Panc1 (cell line): ENCODE data around the gene DNM3. TPM values are rescaled to one million over a fixed set of nuclear protein-coding genes. Genes with fewer than 3 reads are reported as not detected.
A peak's percentile ranks its signal among the peaks of the same experiment; 100 is the strongest.

Source experiments
- ATAC-seq: fragments of 200-7000 bp; cut with Tn5 transposase; 2 replicates; pipeline ENCODE4 v1.9.1; 2020; ENCODE audit warnings: mild to moderate bottlenecking, moderate library complexity
- BruUV-seq: library from RNA; stranded (reverse); fragments of 400-500 nt; replicated peaks from 2 replicates; lab custom pipeline; 2021; lab: Mats Ljungman, UMichigan
- CTCF ChIA-PET: fragments of 300-600 bp; sonication (Branson Sonifier 250); formaldehyde crosslinking; loops from one replicate; lab custom pipeline; 2022; ENCODE audit warnings: antibody characterized with exemption; lab: Charles Lee
- POLR2A ChIA-PET: fragments of 300-600 bp; sonication (Branson Sonifier 250); formaldehyde crosslinking; loops from one replicate; lab custom pipeline; 2022; ENCODE audit warnings: antibody characterized with exemption; lab: Charles Lee
- DNase-seq: peaks from one replicate; pipeline ENCODE4 v3.0.0-alpha.2; 2010; ENCODE audit warnings: low read depth, low spot score
- H3K27ac ChIP-seq: 2 replicates; pipeline ENCODE4 v1.5.1; 2011; ENCODE audit warnings: mild to moderate bottlenecking, low read length, inconsistent platforms
- H3K27me3 ChIP-seq: fragments of 200-500 bp; sonication (Bioruptor generic); 2 replicates; pipeline ENCODE4 v1.6.0; 2014; ENCODE audit warnings: low read length, inconsistent platforms; ENCODE audit not compliant: control insufficient read depth, insufficient read depth
- H3K36me3 ChIP-seq: fragments of 200-500 bp; sonication (Bioruptor generic); 2 replicates; pipeline ENCODE4 v1.5.1; 2014; ENCODE audit warnings: inconsistent platforms, mild to moderate bottlenecking, low read length, moderate library complexity; ENCODE audit not compliant: control insufficient read depth, insufficient read depth
- H3K4me1 ChIP-seq: 2 replicates; pipeline ENCODE4 v1.5.1; 2011; ENCODE audit warnings: inconsistent platforms, mild to moderate bottlenecking, low read length, moderate library complexity; ENCODE audit not compliant: control insufficient read depth, insufficient read depth
- H3K4me3 ChIP-seq, 2 experiments: 2 replicates each; pipeline ENCODE4 v1.5.1; 2011 to 2012; ENCODE audit warnings: low read depth in 2 of 2, low read length in 2 of 2, mild to moderate bottlenecking in 2 of 2, inconsistent platforms in 1 of 2, moderate library complexity in 1 of 2
- H3K9me3 ChIP-seq: fragments of 200-500 bp; sonication (Bioruptor generic); 2 replicates; pipeline ENCODE4 v1.5.1; 2014; ENCODE audit warnings: low read depth, mild to moderate bottlenecking, inconsistent platforms, low read length, moderate library complexity; ENCODE audit not compliant: control insufficient read depth, insufficient read depth
- CTCF ChIP-seq: fragments of 450-650 bp; IDR thresholded peaks from 2 replicates; pipeline ENCODE4 v1.5.1; 2017; ENCODE audit warnings: mild to moderate bottlenecking
- POLR2AphosphoS5 ChIP-seq: IDR thresholded peaks from 2 replicates; pipeline ENCODE4 v1.6.1; 2012; ENCODE audit warnings: mild to moderate bottlenecking, low read depth, low read length, moderate library complexity
- SIN3A ChIP-seq: IDR thresholded peaks from 2 replicates; pipeline ENCODE4 v1.6.1; 2012; ENCODE audit warnings: low read depth, mild to moderate bottlenecking, low read length, moderate library complexity, borderline replicate concordance; ENCODE audit not compliant: insufficient read depth
- TCF7L2 ChIP-seq: IDR thresholded peaks from 2 replicates; pipeline ENCODE4 v1.6.1; 2011; ENCODE audit warnings: mild to moderate bottlenecking, low read depth, low read length, inconsistent platforms
- in situ Hi-C: cut with HindIII; loops from 2 replicates; pipeline ENCODE4 v1.10.0; 2016; ENCODE audit warnings: low sequenced_read_pairs, low pct_unique_long_range_greater_than_20kb
- intact Hi-C: fragments of 100-400 bp; cut with micrococcal nuclease; formaldehyde crosslinking; loops from one replicate; pipeline ENCODE4 v1.10.0; 2022; ENCODE audit not compliant: unreplicated experiment
- total RNA-seq: library from RNA; stranded (reverse); gene quantifications from one replicate; pipeline ENCODE4 v1.2.1, GENCODE V29; 2021; ENCODE audit not compliant: unreplicated experiment
- TF ChIP-seq, protein P1 (sequence below), 2 experiments: IDR thresholded peaks; 2 replicates each; pipeline ENCODE4 v1.6.1; 2011 to 2012; ENCODE audit warnings: low read depth in 2 of 2, control low read depth in 1 of 2, low read length in 1 of 2, mild to moderate bottlenecking in 1 of 2, moderate library complexity in 1 of 2; ENCODE audit not compliant: insufficient read depth in 1 of 2

The DNM3 gene
- total RNA-seq, 1 experiment from 2014 or later, result 0.46 TPM

DNA sequence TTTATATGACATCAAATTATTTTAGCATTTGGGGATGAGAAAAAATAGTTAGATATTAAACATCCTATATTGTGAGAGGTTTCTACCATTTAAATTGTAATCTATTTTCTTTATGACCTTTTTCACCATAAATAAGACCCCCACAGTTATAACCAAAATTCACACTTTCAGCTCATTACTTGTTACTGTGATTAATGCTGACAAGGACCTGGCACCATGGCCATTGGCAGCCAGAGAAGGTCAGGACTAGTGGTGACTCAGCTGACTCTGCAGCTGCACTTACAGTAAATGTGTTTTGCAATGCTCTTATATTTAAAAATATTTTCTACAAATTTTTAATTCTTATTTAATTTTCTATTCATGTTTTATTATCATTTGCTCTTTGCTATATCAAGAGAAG is 445.9 kb downstream of the DNM3 start:
- no peak for DNase-seq
- Histone ChIP-seq H3K36me3 (no peaks in the 10 kb centered on the region), H3K9me3 (no peaks in the 10 kb centered on the region), H3K4me3 (no peak overlapping the region), H3K4me1 (no peaks in the 10 kb centered on the region; the same call in 1 of the 2 replicates), H3K27ac (peak overlapping the region; percentile 59), H3K27me3 (no peaks in the 10 kb centered on the region)
- intact Hi-C loops, result no loop called here
- no TSS peak for BruUV-seq
- POLR2A ChIA-PET, result no interaction called here
- no peak for TF ChIP-seq SIN3A
- TF ChIP-seq TCF7L2, result no peak
- TF ChIP-seq, protein P1, sequence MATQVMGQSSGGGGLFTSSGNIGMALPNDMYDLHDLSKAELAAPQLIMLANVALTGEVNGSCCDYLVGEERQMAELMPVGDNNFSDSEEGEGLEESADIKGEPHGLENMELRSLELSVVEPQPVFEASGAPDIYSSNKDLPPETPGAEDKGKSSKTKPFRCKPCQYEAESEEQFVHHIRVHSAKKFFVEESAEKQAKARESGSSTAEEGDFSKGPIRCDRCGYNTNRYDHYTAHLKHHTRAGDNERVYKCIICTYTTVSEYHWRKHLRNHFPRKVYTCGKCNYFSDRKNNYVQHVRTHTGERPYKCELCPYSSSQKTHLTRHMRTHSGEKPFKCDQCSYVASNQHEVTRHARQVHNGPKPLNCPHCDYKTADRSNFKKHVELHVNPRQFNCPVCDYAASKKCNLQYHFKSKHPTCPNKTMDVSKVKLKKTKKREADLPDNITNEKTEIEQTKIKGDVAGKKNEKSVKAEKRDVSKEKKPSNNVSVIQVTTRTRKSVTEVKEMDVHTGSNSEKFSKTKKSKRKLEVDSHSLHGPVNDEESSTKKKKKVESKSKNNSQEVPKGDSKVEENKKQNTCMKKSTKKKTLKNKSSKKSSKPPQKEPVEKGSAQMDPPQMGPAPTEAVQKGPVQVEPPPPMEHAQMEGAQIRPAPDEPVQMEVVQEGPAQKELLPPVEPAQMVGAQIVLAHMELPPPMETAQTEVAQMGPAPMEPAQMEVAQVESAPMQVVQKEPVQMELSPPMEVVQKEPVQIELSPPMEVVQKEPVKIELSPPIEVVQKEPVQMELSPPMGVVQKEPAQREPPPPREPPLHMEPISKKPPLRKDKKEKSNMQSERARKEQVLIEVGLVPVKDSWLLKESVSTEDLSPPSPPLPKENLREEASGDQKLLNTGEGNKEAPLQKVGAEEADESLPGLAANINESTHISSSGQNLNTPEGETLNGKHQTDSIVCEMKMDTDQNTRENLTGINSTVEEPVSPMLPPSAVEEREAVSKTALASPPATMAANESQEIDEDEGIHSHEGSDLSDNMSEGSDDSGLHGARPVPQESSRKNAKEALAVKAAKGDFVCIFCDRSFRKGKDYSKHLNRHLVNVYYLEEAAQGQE (IDR thresholded peaks at IDR 0.05; ENCODE audit: insufficient read depth in 1 of 2, low read depth in 2 of 2, low read length in 1 of 2), result no peak
- no peak for TF ChIP-seq POLR2AphosphoS5
- CTCF ChIA-PET, result no interaction called here
- in situ Hi-C loops, result no loop called here
- ATAC-seq, result no peak

- in situ Hi-C loops, result no loop called here
- Histone ChIP-seq H3K36me3 (no peaks in the 10 kb centered on the region), H3K27me3 (no peaks in the 10 kb centered on the region), H3K4me3 (no peak overlapping the region), H3K9me3 (no peaks in the 10 kb centered on the region), H3K27ac (peak overlapping the region; percentile 83), H3K4me1 (peaks cover 8% of the 10 kb centered on the region; the same call in 1 of the 2 replicates)
- CTCF ChIA-PET, result no interaction called here
- no peak for DNase-seq
- POLR2A ChIA-PET, result no interaction called here
- intact Hi-C loops, result no loop called here
- no peak for TF ChIP-seq POLR2AphosphoS5
- no peak for TF ChIP-seq TCF7L2
- TF ChIP-seq, protein P1 (IDR thresholded peaks at IDR 0.05; ENCODE audit: insufficient read depth in 1 of 2, low read depth in 2 of 2, low read length in 1 of 2), result no peak
- no peak for TF ChIP-seq CTCF
- TF ChIP-seq SIN3A, result no peak
- no peak for ATAC-seq
- BruUV-seq, result no TSS peak
These were observed 447.3 kb downstream of the DNM3 start for GRCh38 chr1:172288581-172288980.
